Esophagus muscularis mucosa (tissue), 4 donors: ENCODE measurements around the gene PODNL1. TPM values are rescaled to one million over a fixed set of nuclear protein-coding genes. Genes with fewer than 3 reads are reported as not detected.

Experiments used
- DNase-seq: peaks from one replicate; pipeline ENCODE4 v3.0.0-alpha.2; 2017; ENCODE audit errors: extremely low spot score
- H3K27ac ChIP-seq, 4 donors: fragments of 200-600 bp; sonication (generic); replicated peaks in 1 of 4; 1 replicate in 3 of 4; 2 replicates in 1 of 4; pipeline ENCODE4 v1.5.1; 2016 to 2019; ENCODE audit warnings: mild to moderate bottlenecking in 1 of 4
- H3K27me3 ChIP-seq, 4 donors: fragments of 200-600 bp; sonication (generic); one replicate each; pipeline versions ENCODE4 v1.5.1 to v1.6.0; 2016 to 2019
- H3K36me3 ChIP-seq, 4 donors: fragments of 200-600 bp; sonication (generic); one replicate each; pipeline ENCODE4 v1.5.1; 2016 to 2019
- H3K4me1 ChIP-seq, 4 donors: fragments of 200-600 bp; sonication (generic); one replicate each; pipeline ENCODE4 v1.5.1; 2016 to 2019
- H3K4me3 ChIP-seq, 4 donors: fragments of 200-600 bp; sonication (generic); 1 replicate in 2 of 4; 2 replicates in 2 of 4; pipeline ENCODE4 v1.5.1; 2016 to 2019; ENCODE audit warnings: mild to moderate bottlenecking in 4 of 4, moderate library complexity in 1 of 4
- H3K9me3 ChIP-seq, 4 donors: fragments of 200-600 bp; sonication (generic); 1 replicate in 3 of 4; 2 replicates in 1 of 4; pipeline ENCODE4 v1.5.1; 2016 to 2019
- CTCF ChIP-seq, 3 experiments: fragments of 200-600 bp in 2 of 3; fragments of 450-650 bp in 1 of 3; sonication (generic) in 2 of 3; IDR thresholded peaks; one replicate each; pipeline ENCODE4 v1.5.1; 2017 to 2019; ENCODE audit warnings: antibody characterized with exemption in 3 of 3, mild to moderate bottlenecking in 2 of 3, moderate library complexity in 1 of 3
- EP300 ChIP-seq: sonication (generic); formaldehyde crosslinking; IDR thresholded peaks from one replicate; pipeline ENCODE4 v1.6.1; 2017; ENCODE audit warnings: antibody characterized with exemption
- POLR2A ChIP-seq: fragments of 450-650 bp; IDR thresholded peaks from one replicate; pipeline ENCODE4 v1.6.1; 2017; ENCODE audit warnings: antibody characterized with exemption, moderate library complexity, mild to moderate bottlenecking, low read depth
- POLR2AphosphoS5 ChIP-seq, 2 donors: sonication (generic); formaldehyde crosslinking; IDR thresholded peaks; one replicate each; pipeline ENCODE4 v1.6.1; 2017; ENCODE audit warnings: antibody characterized with exemption in 2 of 2
- WGBS: methylation state at CpG from one replicate; pipeline ENCODE4 v1.1.5; 2018; 5-methylcytosine and 5-hydroxymethylcytosine counted together
- intact Hi-C: fragments of 100-400 bp; cut with DNase I; formaldehyde crosslinking; loops from one replicate; pipeline ENCODE4 v1.15.1; 2023
- total RNA-seq, 4 donors: library from RNA; depleted of rRNA; stranded (reverse); fragments of >200 nt; gene quantifications; one replicate each; pipeline versions ENCODE4 v1.1.0 to v1.2.1, GENCODE V29; 2016

The PODNL1 gene
- total RNA-seq, 4 donors from 2014 or later, result 0.66 to 0.69 TPM; not detected in 2

- Histone ChIP-seq H3K4me3 (no peak overlapping the region), H3K27ac (no peak overlapping the region), H3K36me3 (peaks cover 35 to 100% (median 88%) of the 10 kb centered on the region in 4 donors), H3K27me3 (no peaks in the 10 kb centered on the region), H3K4me1 (peaks cover 0 to 20% (median 18%) of the 10 kb centered on the region in 4 donors), H3K9me3 (no peaks in the 10 kb centered on the region)
- WGBS, result 93% methylated on average over 23 of the region's 24 CpGs
- no peak for DNase-seq
- no peak for TF ChIP-seq POLR2AphosphoS5 (IDR thresholded peaks at IDR 0.05)
- no peak for TF ChIP-seq EP300
- TF ChIP-seq CTCF (IDR thresholded peaks at IDR 0.05), result no peak
- intact Hi-C loops, result no loop called here
Measured at GRCh38 chr19:13965377-13965896, 27.2 kb upstream of the PODNL1 start.

GRCh38 chr19:13964776-13965175, 26.6 kb upstream of the PODNL1 start:
- no peak for DNase-seq
- no peaks in the 10 kb centered on the region for H3K9me3 ChIP-seq
- no peaks in the 10 kb centered on the region for H3K27me3 ChIP-seq
- intact Hi-C loops, result no loop called here
- no peak for TF ChIP-seq POLR2AphosphoS5 (IDR thresholded peaks at IDR 0.05)
- TF ChIP-seq POLR2A, result no peak
- TF ChIP-seq CTCF (IDR thresholded peaks at IDR 0.05), result no peak
- TF ChIP-seq EP300, result no peak
- H3K4me1 ChIP-seq, result peaks cover 0 to 20% (median 18%) of the 10 kb centered on the region in 4 donors
- WGBS, result 91% methylated on average over 5 of the region's 5 CpGs
- H3K36me3 ChIP-seq, result peaks cover 36 to 100% (median 89%) of the 10 kb centered on the region in 4 donors
- no peak overlapping the region for H3K27ac ChIP-seq
- no peak overlapping the region for H3K4me3 ChIP-seq

- no peak overlapping the region for H3K27ac ChIP-seq
- peaks cover 0 to 20% (median 18%) of the 10 kb centered on the region in 4 donors for H3K4me1 ChIP-seq
- peaks cover 24 to 100% (median 89%) of the 10 kb centered on the region in 4 donors for H3K36me3 ChIP-seq
- peak overlapping the region in 2 of 4 donors; percentile 40 to 46 for H3K4me3 ChIP-seq
- TF ChIP-seq EP300 (no peak), POLR2A (no peak), POLR2AphosphoS5 (IDR thresholded peaks at IDR 0.05) (no peak), CTCF (IDR thresholded peaks at IDR 0.05) (no peak)
- intact Hi-C loops, result no loop called here
- H3K9me3 ChIP-seq, result no peaks in the 10 kb centered on the region
- no peaks in the 10 kb centered on the region for H3K27me3 ChIP-seq
- WGBS, result 92% methylated on average over 22 of the region's 48 CpGs
- no peak for DNase-seq
Measured at GRCh38 chr19:13963603-13964105, 25.4 kb upstream of the PODNL1 start.

DNA sequence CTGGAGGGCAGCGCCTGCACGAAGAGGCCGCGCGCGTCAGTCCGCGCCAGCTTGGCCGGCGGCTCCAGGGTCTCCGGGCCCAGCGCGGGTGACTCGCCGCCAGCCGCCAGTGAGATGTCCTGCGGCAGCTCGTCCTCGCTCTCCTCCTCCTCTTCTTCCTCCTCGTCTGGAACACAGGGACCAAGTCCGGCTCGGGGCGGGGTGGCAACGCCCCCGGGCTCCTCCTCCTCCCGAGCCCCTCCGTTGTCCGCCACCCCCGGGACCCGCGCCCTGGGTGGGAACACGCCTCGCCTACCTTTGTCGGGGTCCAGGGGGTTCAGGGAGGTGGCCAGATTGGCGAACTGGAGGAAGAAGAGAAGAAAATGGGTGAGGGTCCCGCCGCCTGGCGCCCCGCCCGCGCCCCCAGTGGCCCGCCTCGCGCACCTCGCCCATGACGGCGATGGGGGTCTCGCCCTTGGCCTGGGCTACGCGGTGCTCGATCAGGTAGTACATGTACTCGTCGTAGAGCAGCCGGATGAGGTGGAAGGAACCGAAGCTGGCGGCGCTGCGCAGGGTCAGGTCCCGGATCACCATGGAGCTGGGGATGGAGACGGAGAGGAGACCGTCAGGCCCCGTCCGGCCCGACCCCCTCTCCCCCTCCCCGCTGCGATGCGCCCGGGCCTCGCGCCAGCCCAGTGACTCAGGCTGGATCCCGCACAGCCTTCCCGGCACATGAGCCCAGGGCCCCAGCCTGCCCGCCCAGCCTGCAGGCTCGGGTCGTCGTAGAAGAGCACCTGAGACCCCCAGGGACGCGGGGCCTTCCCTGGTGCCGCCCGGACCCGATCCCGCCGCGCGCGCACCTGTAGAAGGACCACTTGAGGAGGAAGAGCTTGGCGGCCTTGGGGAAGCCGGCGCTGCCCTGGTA, 24.7 kb upstream of the PODNL1 start:
- H3K27ac ChIP-seq, result peak overlapping the region in 3 of 4 donors; percentile 28 to 54 (median 40)
- intact Hi-C loops, result no loop called here
- H3K27me3 ChIP-seq, result no peaks in the 10 kb centered on the region
- TF ChIP-seq EP300 (no peak), POLR2AphosphoS5 (IDR thresholded peaks at IDR 0.05) (peak in 1 of 2 donors; percentile 18)
- peaks cover 19 to 100% (median 88%) of the 10 kb centered on the region in 4 donors for H3K36me3 ChIP-seq
- 64% methylated on average over 59 of the region's 89 CpGs for whole genome bisulfite sequencing
- peak overlapping the region; percentile 40 to 54 (median 44) for H3K4me3 ChIP-seq
- H3K4me1 ChIP-seq, result peaks cover 0 to 20% (median 18%) of the 10 kb centered on the region in 4 donors
- H3K9me3 ChIP-seq, result no peaks in the 10 kb centered on the region
- DNase-seq, result no peak
